Body of pancreas (tissue), 4 donors: Measurements from ENCODE around the gene SKAP1. TPM values are rescaled to one million over a fixed set of nuclear protein-coding genes. Genes with fewer than 3 reads are reported as not detected.

Source experiments
- ATAC-seq: fragments of 150-250 bp; one replicate; pipeline ENCODE4 v1.9.1; 2016
- DNase-seq, 4 donors: peaks; one replicate each; pipeline ENCODE4 v3.0.0-alpha.2; 2019
- H3K27ac ChIP-seq, 4 donors: fragments of 200-600 bp; sonication (generic); 1 replicate in 3 of 4; 2 replicates in 1 of 4; pipeline versions ENCODE4 v1.5.1 to v1.6.1; 2016 to 2019; ENCODE audit warnings: mild to moderate bottlenecking in 1 of 4, mixed read lengths in 1 of 4, moderate library complexity in 1 of 4
- H3K27me3 ChIP-seq, 2 donors: fragments of 200-600 bp; sonication (generic); one replicate each; pipeline ENCODE4 v1.6.0; 2016; ENCODE audit warnings: mild to moderate bottlenecking in 1 of 2
- H3K36me3 ChIP-seq, 2 donors: fragments of 200-600 bp; sonication (generic); replicated peaks in 1 of 2; 2 replicates each; pipeline ENCODE4 v1.5.1; 2016; ENCODE audit warnings: low read depth in 2 of 2; ENCODE audit not compliant: insufficient read depth in 1 of 2
- H3K4me1 ChIP-seq: fragments of 200-600 bp; sonication (generic); one replicate; pipeline ENCODE4 v1.6.0; 2016
- H3K4me3 ChIP-seq, 2 donors: fragments of 200-600 bp; sonication (generic); 1 replicate in 1 of 2; 2 replicates in 1 of 2; pipeline ENCODE4 v1.5.1; 2016 to 2019
- H3K9me3 ChIP-seq, 3 donors: fragments of 200-600 bp; sonication (generic); 1 replicate in 2 of 3; 2 replicates in 1 of 3; pipeline ENCODE4 v1.5.1; 2016
- CTCF ChIP-seq, 7 experiments: fragments of 450-650 bp in 4 of 7; fragments of 200-600 bp in 3 of 7; sonication (generic) in 3 of 7; IDR thresholded peaks; one replicate each; pipeline ENCODE4 v1.5.1; 2016 to 2019; ENCODE audit warnings: antibody characterized with exemption in 7 of 7
- POLR2A ChIP-seq, 3 donors: fragments of 450-650 bp; IDR thresholded peaks; one replicate each; pipeline ENCODE4 v1.6.1; 2016; ENCODE audit warnings: antibody characterized with exemption in 3 of 3, mild to moderate bottlenecking in 2 of 3
- WGBS, 2 donors: methylation state at CpG; one replicate each; pipeline ENCODE4 v1.1.5; 2017; 5-methylcytosine and 5-hydroxymethylcytosine counted together
- intact Hi-C: fragments of 100-400 bp; cut with DNase I; formaldehyde crosslinking; loops from one replicate; pipeline ENCODE4 v1.15.1; 2023
- total RNA-seq, 2 donors: library from RNA; depleted of rRNA; stranded (reverse); fragments of >200 nt; gene quantifications; one replicate each; pipeline ENCODE4 v1.1.0, GENCODE V29; 2016

Gene SKAP1
- total RNA-seq, 2 donors from 2014 or later = 0.78 to 4.0 TPM

DNA sequence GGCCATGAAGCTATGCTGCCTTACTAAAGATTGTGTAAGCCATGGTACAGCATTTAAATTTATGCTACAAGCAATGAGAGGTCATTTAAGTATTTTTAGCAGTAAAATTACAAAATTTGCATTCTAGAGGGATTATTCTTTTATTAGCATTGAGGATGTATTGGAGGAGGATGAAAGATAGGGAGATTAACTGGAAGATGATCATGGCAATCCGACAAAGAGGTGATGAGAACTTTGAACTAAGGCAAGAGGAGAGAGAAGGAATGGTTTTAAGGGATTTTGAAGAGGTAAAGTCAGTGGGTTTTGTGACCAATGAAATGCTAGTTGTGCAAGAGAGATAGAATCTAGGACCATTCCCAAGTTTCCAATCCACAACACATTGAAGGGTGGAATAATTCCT is 192.6 kb downstream of the SKAP1 start:
- DNase-seq (no peak), ATAC-seq (no peak)
- Histone ChIP-seq H3K27ac (no peak overlapping the region), H3K27me3 (no peaks in the 10 kb centered on the region), H3K4me1 (peaks cover 10% of the 10 kb centered on the region), H3K4me3 (no peak overlapping the region), H3K36me3 (no peaks in the 10 kb centered on the region), H3K9me3 (no peaks in the 10 kb centered on the region)
- TF ChIP-seq POLR2A (IDR thresholded peaks at IDR 0.05) (no peak), CTCF (IDR thresholded peaks at IDR 0.05) (no peak)
- 83 to 89% methylated on average over 1 of the region's 1 CpG for WGBS, 2 donors
- intact Hi-C loops = no loop called here

DNA sequence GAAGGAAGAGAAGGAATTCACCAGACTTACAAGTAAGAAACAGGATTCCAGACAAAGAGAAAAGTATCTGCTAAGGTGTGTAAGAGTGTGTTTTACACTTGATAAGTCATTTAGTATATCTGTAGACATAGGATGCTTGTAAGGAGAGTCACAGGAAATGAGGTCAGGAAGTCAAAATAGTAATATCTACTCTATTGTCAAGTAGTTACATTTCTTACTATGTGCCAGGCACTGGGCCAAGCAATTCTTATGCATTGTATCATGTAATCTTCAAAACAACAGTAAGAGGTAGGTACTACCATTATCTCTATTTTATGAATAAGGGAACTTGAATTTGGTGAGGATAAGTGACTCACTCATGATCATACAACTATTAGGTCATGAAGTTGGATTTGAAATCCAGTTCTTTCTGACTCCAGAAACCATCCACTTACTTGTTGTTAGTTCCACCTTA is 193.3 kb downstream of the SKAP1 start:
- Histone ChIP-seq H3K9me3 (no peaks in the 10 kb centered on the region), H3K4me1 (peaks cover 10% of the 10 kb centered on the region), H3K27ac (no peak overlapping the region), H3K4me3 (no peak overlapping the region), H3K36me3 (no peaks in the 10 kb centered on the region), H3K27me3 (no peaks in the 10 kb centered on the region)
- no peak for ATAC-seq
- intact Hi-C loops = no loop called here
- DNase-seq = no peak
- TF ChIP-seq POLR2A (IDR thresholded peaks at IDR 0.05) (no peak), CTCF (IDR thresholded peaks at IDR 0.05) (no peak)

DNA sequence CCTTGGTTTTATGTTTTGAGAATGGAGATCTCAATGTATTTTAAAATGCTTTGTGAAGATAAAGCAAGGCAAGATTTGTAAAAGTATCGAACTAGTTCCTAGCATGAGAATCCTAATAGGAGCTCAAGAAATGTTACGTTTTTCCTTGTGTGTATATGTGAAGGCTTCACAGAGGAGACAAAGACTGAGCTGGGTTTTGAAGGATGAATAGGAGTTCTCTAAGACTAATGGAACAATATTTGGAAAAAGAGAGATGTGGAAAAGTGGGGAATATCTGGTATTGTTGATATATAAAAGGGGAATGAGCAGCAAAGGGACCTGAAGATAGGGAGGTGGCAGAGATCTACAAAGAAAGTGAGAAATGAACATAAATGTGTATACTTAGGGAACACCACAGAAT is 195.1 kb downstream of the SKAP1 start:
- Histone ChIP-seq H3K27me3 (no peaks in the 10 kb centered on the region), H3K27ac (no peak overlapping the region), H3K36me3 (no peaks in the 10 kb centered on the region), H3K4me3 (no peak overlapping the region), H3K9me3 (no peaks in the 10 kb centered on the region), H3K4me1 (no peaks in the 10 kb centered on the region)
- 77 to 89% methylated on average over 2 of the region's 2 CpGs for WGBS, 2 donors
- DNase-seq (no peak), ATAC-seq (no peak)
- TF ChIP-seq CTCF (IDR thresholded peaks at IDR 0.05) = no peak
- no peak for TF ChIP-seq POLR2A (IDR thresholded peaks at IDR 0.05)
- intact Hi-C loops = no loop called here

DNA sequence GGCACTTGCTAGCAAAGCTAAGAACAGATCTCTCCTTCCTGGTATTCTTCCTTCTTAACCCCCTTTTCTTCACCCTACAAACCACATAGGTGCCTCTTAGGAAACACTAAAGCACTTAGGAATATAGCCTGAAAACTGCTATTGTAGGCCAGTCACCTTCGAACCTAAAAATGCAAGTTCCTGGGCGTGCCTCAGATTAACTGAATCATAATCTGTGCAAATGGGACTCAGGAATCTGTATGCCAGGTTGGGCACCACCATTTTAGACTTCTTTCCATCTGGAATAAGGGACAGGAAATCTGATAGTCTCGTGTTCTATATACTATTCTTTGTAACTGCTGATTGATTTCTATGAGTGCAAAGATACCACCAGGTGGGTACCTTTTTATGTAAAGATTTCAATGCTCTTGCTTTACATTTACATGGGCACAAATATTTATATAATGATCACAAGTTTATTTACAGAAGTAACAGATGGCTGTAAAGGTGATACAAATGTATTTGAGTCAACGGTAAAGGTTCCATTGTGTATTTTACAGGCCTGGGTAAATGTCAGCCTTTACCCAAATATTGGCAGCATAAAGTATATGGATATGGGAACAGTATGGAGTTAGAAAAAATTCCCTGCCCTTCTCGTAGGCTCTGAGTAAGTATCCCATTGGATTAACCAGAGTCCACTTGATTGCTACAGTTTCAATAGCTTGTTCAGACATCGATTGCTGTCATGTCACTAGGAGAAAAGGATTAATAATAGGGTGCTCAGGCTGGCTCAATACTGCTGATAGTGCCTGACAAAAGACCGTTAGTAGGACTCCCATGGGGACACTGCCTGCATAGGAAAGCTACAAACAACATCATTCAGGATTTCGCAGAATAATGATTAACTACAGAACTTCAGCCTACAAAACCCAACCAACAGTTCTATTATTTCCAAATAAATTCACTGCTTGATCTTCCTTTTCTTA is 197.7 kb downstream of the SKAP1 start:
- Histone ChIP-seq H3K4me3 (no peak overlapping the region), H3K4me1 (no peaks in the 10 kb centered on the region), H3K36me3 (no peaks in the 10 kb centered on the region), H3K9me3 (no peaks in the 10 kb centered on the region), H3K27ac (no peak overlapping the region), H3K27me3 (no peaks in the 10 kb centered on the region)
- intact Hi-C loops = no loop called here
- DNase-seq = no peak
- no peak for ATAC-seq
- TF ChIP-seq CTCF (IDR thresholded peaks at IDR 0.05) (no peak), POLR2A (IDR thresholded peaks at IDR 0.05) (no peak)
- WGBS, 2 donors = 68 to 72% methylated on average over 8 of the region's 8 CpGs

- WGBS, 2 donors = 63 to 78% methylated on average over 1 of the region's 1 CpG
- no peaks in the 10 kb centered on the region for H3K27me3 ChIP-seq
- intact Hi-C loops = no loop called here
Measured at GRCh38 chr17:48229936-48230335, 200.1 kb downstream of the SKAP1 start.

More at GRCh38 chr17:48229936-48230335, 200.1 kb downstream of the SKAP1 start:
- Histone ChIP-seq H3K4me1 (no peaks in the 10 kb centered on the region), H3K27ac (no peak overlapping the region), H3K9me3 (no peaks in the 10 kb centered on the region), H3K36me3 (no peaks in the 10 kb centered on the region), H3K4me3 (no peak overlapping the region)
- TF ChIP-seq POLR2A (IDR thresholded peaks at IDR 0.05) (no peak), CTCF (IDR thresholded peaks at IDR 0.05) (no peak)
- DNase-seq = no peak
- ATAC-seq = no peak
